Neural progenitor cell (in vitro differentiated cells): ENCODE data around the gene CLSTN3. TPM values are rescaled to one million over a fixed set of nuclear protein-coding genes. Genes with fewer than 3 reads are reported as not detected.

ENCODE experiments used
- DNase-seq: peaks from one replicate; pipeline ENCODE4 v3.0.0-alpha.2; 2016; ENCODE audit warnings: low spot score
- H2AFZ ChIP-seq: fragments of 200-600 bp; sonication (generic); replicated peaks from 2 replicates; pipeline ENCODE4 v1.6.1; 2016; ENCODE audit warnings: antibody characterized with exemption
- H3F3A ChIP-seq: fragments of 200-600 bp; sonication (generic); 2 replicates; pipeline ENCODE4 v1.6.1; 2016; ENCODE audit warnings: antibody characterized with exemption, low read depth
- H3K27ac ChIP-seq: fragments of 200-600 bp; sonication (generic); 2 replicates; pipeline ENCODE4 v1.5.1; 2016; ENCODE audit warnings: mild to moderate bottlenecking
- H3K27me3 ChIP-seq: fragments of 200-600 bp; sonication (generic); 2 replicates; pipeline ENCODE4 v1.6.1; 2016; ENCODE audit warnings: mild to moderate bottlenecking, moderate library complexity
- H3K36me3 ChIP-seq: fragments of 200-600 bp; sonication (generic); 2 replicates; pipeline ENCODE4 v1.5.1; 2016
- H3K4me1 ChIP-seq: fragments of 200-600 bp; sonication (generic); 2 replicates; pipeline ENCODE4 v1.6.1; 2016; ENCODE audit warnings: mixed run types
- H3K4me2 ChIP-seq: fragments of 200-600 bp; sonication (generic); 2 replicates; pipeline ENCODE4 v1.6.1; 2016
- H3K4me3 ChIP-seq: fragments of 200-600 bp; sonication (generic); 2 replicates; pipeline ENCODE4 v1.5.1; 2016
- H3K79me2 ChIP-seq: fragments of 200-600 bp; sonication (generic); 2 replicates; pipeline ENCODE4 v1.6.1; 2016; ENCODE audit warnings: low read depth
- H3K9ac ChIP-seq: fragments of 200-600 bp; sonication (generic); 2 replicates; pipeline ENCODE4 v1.6.1; 2016
- H3K9me3 ChIP-seq: fragments of 200-600 bp; sonication (generic); 2 replicates; pipeline ENCODE4 v1.5.1; 2016; ENCODE audit warnings: low read depth
- H4K20me1 ChIP-seq: fragments of 200-600 bp; sonication (generic); 2 replicates; pipeline ENCODE4 v1.6.1; 2016; ENCODE audit warnings: low read depth
- H3K27ac Mint-ChIP-seq: 3 replicates; pipeline ENCODE4 v1.8.0; 2021; ENCODE audit warnings: mixed read lengths
- H3K27me3 Mint-ChIP-seq: 2 replicates; pipeline ENCODE4 v1.8.0; 2022; ENCODE audit warnings: low read depth, mild to moderate bottlenecking, inconsistent platforms, moderate library complexity, mixed read lengths; ENCODE audit not compliant: insufficient read depth
- H3K36me3 Mint-ChIP-seq: 3 replicates; pipeline ENCODE4 v1.8.0; 2021; ENCODE audit warnings: mixed read lengths
- H3K4me1 Mint-ChIP-seq: 3 replicates; pipeline ENCODE4 v1.8.0; 2021; ENCODE audit warnings: mixed read lengths
- H3K4me3 Mint-ChIP-seq: 3 replicates; pipeline ENCODE4 v1.8.0; 2021; ENCODE audit warnings: mild to moderate bottlenecking, moderate library complexity, mixed read lengths
- H3K9me3 Mint-ChIP-seq: 3 replicates; pipeline ENCODE4 v1.8.0; 2020; ENCODE audit warnings: mixed read lengths
- CTCF ChIP-seq: fragments of 200-600 bp; sonication (generic); IDR thresholded peaks from 2 replicates; pipeline ENCODE4 v1.5.1; 2017; ENCODE audit warnings: antibody characterized with exemption, mild to moderate bottlenecking
- EZH2 ChIP-seq: fragments of 200-600 bp; sonication (generic); IDR thresholded peaks from 2 replicates; pipeline ENCODE4 v1.6.1; 2017; ENCODE audit warnings: antibody characterized with exemption, mild to moderate bottlenecking, moderate library complexity
- EZH2phosphoT487 ChIP-seq: fragments of 200-600 bp; sonication (generic); IDR thresholded peaks from 2 replicates; pipeline ENCODE4 v1.6.1; 2017; ENCODE audit warnings: antibody characterized with exemption
- total RNA-seq: library from RNA; depleted of rRNA; stranded (reverse); fragments of >200 nt; gene quantifications from 2 replicates; pipeline ENCODE4 v1.2.3, GENCODE V29; 2015; ENCODE audit warnings: low replicate concordance

Gene CLSTN3
- total RNA-seq, 1 donor from 2014 or later = 24.0 TPM

GRCh38 chr12:7117670-7118069 is 12.5 kb upstream of the CLSTN3 start:
- H3K27ac Mint-ChIP-seq = no peak overlapping the region
- Histone ChIP-seq H3K9me3 (no peaks in the 10 kb centered on the region), H3K4me3 (no peak overlapping the region), H3K9ac (no peak overlapping the region), H2AFZ (no peak overlapping the region), H3K4me2 (no peak overlapping the region), H3F3A (no peaks in the 10 kb centered on the region), H3K4me1 (no peaks in the 10 kb centered on the region), H3K27ac (no peak overlapping the region), H3K36me3 (no peaks in the 10 kb centered on the region), H3K27me3 (no peaks in the 10 kb centered on the region), H4K20me1 (no peaks in the 10 kb centered on the region), H3K79me2 (no peaks in the 10 kb centered on the region)
- DNase-seq = no peak
- H3K27me3 Mint-ChIP-seq = peaks cover 16% of the 10 kb centered on the region
- no peak overlapping the region for H3K4me3 Mint-ChIP-seq
- no peaks in the 10 kb centered on the region for H3K9me3 Mint-ChIP-seq
- no peaks in the 10 kb centered on the region for H3K36me3 Mint-ChIP-seq
- TF ChIP-seq EZH2phosphoT487 (no peak), CTCF (no peak), EZH2 (no peak)
- H3K4me1 Mint-ChIP-seq = no peaks in the 10 kb centered on the region

- H3K9me3 ChIP-seq = no peaks in the 10 kb centered on the region
- no peak for TF ChIP-seq EZH2
- no peak for TF ChIP-seq CTCF
- TF ChIP-seq EZH2phosphoT487 = no peak
- Mint-ChIP-seq H3K27me3 (peaks cover 16% of the 10 kb centered on the region), H3K4me1 (peaks cover 8% of the 10 kb centered on the region), H3K36me3 (no peaks in the 10 kb centered on the region), H3K27ac (no peak overlapping the region), H3K4me3 (no peak overlapping the region), H3K9me3 (no peaks in the 10 kb centered on the region)
- H4K20me1 ChIP-seq = no peaks in the 10 kb centered on the region
- H3K4me3 ChIP-seq = no peak overlapping the region
- H3K36me3 ChIP-seq = no peaks in the 10 kb centered on the region
- no peak for DNase-seq
- H3K9ac ChIP-seq = no peak overlapping the region
- no peaks in the 10 kb centered on the region for H3F3A ChIP-seq
- H3K79me2 ChIP-seq = no peaks in the 10 kb centered on the region
- no peak overlapping the region for H2AFZ ChIP-seq
- no peak overlapping the region for H3K27ac ChIP-seq
- no peaks in the 10 kb centered on the region for H3K4me1 ChIP-seq
- H3K27me3 ChIP-seq = no peaks in the 10 kb centered on the region
- no peak overlapping the region for H3K4me2 ChIP-seq
Observed at GRCh38 chr12:7118881-7119280, 11.3 kb upstream of the CLSTN3 start.

GRCh38 chr12:7120166-7120565 is 10.0 kb upstream of the CLSTN3 start:
- Mint-ChIP-seq H3K4me3 (no peak overlapping the region), H3K27ac (no peak overlapping the region), H3K27me3 (peaks cover 19% of the 10 kb centered on the region), H3K4me1 (peaks cover 13% of the 10 kb centered on the region), H3K36me3 (no peaks in the 10 kb centered on the region), H3K9me3 (no peaks in the 10 kb centered on the region)
- Histone ChIP-seq H2AFZ (no peak overlapping the region), H3F3A (no peaks in the 10 kb centered on the region), H3K4me3 (no peak overlapping the region), H3K9me3 (no peaks in the 10 kb centered on the region), H3K79me2 (no peaks in the 10 kb centered on the region), H3K27ac (no peak overlapping the region), H3K9ac (no peak overlapping the region), H4K20me1 (no peaks in the 10 kb centered on the region), H3K36me3 (no peaks in the 10 kb centered on the region), H3K4me2 (no peak overlapping the region), H3K27me3 (no peaks in the 10 kb centered on the region), H3K4me1 (no peaks in the 10 kb centered on the region)
- TF ChIP-seq EZH2phosphoT487 = no peak
- TF ChIP-seq EZH2 = no peak
- no peak for TF ChIP-seq CTCF
- no peak for DNase-seq
